GM12864 (cell line): Measurements from ENCODE around the gene PRKRIP1.

Source experiments
- DNase-seq: peaks from one replicate; pipeline ENCODE4 v3.0.0-alpha.2; 2011; ENCODE audit warnings: low read depth
- H3K4me3 ChIP-seq: 2 replicates; pipeline ENCODE4 v1.5.1; 2011; ENCODE audit warnings: mild to moderate bottlenecking, low read depth, low read length, control low read depth
- TF ChIP-seq, protein P1 (sequence below): IDR thresholded peaks from 2 replicates; pipeline ENCODE4 v1.5.1; 2011; ENCODE audit warnings: low read depth, mild to moderate bottlenecking, moderate library complexity, low read length, control low read depth, inconsistent platforms; ENCODE audit errors: missing control alignments

The PRKRIP1 gene

DNA sequence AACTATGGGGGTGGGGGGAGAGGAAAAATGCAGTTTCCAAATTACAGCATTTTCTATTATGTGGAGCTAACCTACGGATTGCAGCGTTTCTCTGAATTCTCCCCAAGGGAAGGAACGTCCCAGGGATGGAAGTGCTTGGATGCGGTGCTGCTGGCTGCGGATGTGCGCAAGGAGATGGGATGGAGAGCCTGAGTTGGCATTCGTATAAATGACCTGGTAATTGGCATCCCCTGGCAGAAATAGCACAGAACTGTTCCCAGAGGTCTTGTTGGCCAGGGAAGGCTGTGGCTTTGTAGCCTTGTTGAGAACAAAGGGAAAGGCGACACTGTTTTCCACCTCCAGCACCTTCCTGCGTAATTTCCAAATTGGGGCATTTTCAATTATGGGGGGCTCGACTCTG is 40.0 kb downstream of the PRKRIP1 start:
- no peak for DNase-seq
- TF ChIP-seq, protein P1, sequence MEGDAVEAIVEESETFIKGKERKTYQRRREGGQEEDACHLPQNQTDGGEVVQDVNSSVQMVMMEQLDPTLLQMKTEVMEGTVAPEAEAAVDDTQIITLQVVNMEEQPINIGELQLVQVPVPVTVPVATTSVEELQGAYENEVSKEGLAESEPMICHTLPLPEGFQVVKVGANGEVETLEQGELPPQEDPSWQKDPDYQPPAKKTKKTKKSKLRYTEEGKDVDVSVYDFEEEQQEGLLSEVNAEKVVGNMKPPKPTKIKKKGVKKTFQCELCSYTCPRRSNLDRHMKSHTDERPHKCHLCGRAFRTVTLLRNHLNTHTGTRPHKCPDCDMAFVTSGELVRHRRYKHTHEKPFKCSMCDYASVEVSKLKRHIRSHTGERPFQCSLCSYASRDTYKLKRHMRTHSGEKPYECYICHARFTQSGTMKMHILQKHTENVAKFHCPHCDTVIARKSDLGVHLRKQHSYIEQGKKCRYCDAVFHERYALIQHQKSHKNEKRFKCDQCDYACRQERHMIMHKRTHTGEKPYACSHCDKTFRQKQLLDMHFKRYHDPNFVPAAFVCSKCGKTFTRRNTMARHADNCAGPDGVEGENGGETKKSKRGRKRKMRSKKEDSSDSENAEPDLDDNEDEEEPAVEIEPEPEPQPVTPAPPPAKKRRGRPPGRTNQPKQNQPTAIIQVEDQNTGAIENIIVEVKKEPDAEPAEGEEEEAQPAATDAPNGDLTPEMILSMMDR, result no peak
- H3K4me3 ChIP-seq, result no peak overlapping the region

DNA sequence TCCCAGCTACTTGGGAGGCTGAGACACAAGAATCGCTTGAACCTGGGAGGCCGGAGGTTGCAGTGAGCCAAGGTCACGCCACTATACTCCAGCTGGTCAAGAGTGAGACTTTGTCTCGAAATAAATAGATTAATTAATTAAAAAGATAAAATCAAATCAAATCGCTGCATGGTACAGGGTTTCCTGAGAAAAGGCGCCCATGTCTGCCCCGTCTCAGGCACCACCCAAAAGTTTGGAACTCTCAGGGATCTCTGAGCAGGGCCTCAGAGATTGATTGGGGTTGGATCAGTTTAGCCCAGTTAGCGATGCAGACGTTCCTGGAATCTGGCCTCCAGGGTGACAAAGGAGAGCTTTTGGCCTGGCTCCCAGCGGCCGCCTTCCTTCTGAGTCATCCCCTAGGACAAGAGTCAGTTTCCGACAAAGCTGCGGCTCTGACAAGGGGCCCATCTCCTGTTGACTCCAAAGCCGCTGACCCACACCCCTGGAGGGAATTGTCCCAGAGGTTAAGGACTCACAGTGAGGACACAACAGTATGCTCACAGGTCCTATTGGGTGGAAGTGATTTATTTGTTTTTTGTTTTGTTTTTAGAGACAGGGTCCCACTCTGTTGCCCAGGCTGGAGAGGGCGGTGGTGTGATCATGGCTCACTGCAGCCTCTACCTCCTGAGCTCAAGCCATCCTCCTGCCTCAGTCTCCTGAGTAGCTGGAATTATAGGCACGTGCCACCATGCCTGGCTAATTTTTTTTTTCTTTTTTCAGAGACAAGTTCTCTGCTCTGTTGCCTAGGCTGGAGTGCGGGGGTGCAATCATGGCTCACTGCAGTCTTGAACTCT is 44.0 kb downstream of the PRKRIP1 start:
- no peak overlapping the region for H3K4me3 ChIP-seq
- no peak for DNase-seq
- TF ChIP-seq, protein P1, result no peak

DNA sequence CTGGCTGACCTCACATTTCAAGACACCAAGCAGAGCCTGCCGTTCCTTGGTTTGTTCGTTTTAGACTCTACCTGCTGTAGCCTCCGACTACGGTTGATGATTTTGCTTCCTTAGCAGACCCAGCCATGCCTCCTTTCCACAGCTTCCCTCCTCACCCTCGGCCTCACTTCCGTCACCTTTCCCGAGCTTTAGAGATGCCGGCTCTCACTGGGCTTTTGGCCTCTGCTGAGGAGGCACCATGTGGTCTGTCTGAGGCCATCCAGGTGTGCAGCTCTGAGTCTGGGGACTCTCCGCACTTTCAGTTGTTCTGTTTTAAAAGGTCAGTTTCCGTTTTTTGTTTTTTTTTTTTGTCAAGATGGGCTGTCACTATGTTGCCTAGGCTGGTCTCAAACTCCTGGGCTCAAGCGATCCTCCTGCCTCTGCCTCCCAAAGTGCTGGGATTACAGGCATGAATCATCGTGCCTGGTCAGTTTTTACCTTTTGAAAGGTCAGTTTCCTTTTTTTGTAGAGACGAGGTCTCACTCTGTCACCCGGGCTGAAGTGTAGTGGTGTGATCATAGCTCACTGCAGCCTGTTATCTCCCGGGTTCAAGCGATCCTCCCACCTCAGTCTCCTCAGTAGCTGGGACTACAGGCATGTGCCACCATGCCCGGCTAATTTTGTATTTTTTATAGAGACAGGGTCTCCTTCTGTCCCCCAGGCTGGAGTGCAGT is 49.0 kb downstream of the PRKRIP1 start:
- DNase-seq, result peak; percentile 80
- TF ChIP-seq, protein P1, result no peak
- H3K4me3 ChIP-seq, result peak overlapping the region; percentile 42

DNA sequence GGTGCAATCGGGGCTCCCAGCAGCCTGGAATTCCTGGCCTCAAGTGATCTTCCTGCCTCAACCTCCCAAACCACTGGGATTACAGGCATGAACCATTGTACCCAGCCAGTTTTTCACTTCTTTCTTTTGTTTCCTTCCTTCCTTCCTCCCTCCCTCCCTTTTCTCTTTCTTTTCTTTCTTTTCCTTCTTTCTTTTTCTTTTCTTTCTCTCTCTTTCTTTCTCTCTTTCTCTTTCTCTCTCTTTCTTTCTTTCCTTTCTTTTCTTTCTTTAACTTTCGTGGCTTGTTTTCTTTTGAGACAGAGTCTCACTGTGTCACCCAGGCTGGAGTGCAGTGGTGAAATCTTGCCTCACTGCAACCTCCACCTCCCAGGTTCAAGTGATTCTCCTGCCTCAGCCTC is 49.5 kb downstream of the PRKRIP1 start:
- TF ChIP-seq, protein P1, result no peak
- no peak for DNase-seq
- H3K4me3 ChIP-seq, result no peak overlapping the region

DNA sequence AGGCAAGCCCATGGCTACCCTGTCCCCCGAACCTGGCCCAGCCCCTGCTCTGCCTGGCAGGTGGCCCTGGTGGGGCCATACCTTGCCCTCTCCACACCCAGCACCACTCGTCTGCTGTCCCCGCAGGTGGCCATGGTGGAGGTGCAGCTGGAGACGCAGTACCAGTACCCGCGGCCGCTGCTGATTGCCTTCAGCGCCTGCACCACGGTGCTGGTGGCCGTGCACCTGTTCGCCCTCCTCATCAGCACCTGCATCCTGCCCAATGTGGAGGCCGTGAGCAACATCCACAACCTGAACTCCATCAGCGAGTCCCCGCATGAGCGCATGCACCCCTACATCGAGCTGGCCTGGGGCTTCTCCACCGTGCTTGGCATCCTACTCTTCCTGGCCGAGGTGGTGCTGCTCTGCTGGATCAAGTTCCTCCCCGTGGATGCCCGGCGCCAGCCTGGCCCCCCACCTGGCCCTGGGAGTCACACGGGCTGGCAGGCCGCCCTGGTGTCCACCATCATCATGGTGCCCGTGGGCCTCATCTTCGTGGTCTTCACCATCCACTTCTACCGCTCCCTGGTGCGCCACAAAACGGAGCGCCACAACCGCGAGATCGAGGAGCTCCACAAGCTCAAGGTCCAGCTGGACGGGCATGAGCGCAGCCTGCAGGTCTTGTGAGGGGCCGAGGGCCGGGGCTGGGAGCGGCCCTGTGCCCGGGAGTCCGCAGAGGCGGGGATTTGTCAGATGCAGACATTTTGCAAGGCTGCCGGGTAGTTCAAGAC is 50.4 kb downstream of the PRKRIP1 start:
- no peak for DNase-seq
- H3K4me3 ChIP-seq, result no peak overlapping the region
- TF ChIP-seq, protein P1, result no peak

DNA sequence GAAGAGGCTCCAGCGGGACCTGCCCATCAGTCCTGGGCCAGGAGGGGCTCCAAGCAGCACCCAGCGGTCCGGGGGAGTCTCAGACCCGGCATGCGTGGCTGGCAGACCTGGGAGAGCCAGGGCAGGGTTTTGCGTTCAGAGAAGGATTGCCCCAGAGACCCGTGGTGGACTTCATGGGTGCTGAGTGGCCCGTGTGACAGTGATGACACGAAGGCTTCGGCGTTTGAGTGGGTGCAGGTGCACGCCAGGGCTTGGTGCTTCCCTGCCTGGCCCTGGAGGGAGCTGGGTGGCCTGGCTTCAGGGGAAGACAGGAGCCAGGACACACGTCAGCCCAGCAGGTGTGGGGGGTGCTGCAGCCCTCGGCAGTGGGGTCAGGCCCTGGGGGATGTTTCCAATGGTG is 51.1 kb downstream of the PRKRIP1 start:
- TF ChIP-seq, protein P1, result no peak
- no peak overlapping the region for H3K4me3 ChIP-seq
- DNase-seq, result no peak
